Midbrain (tissue), 1 donor: Measurements from ENCODE around the gene PLEKHM3.

Source experiments
- DNase-seq: peaks from one replicate; lab custom pipeline; 2025; lab: John Stamatoyannopoulos, UW

Gene PLEKHM3, protein sequence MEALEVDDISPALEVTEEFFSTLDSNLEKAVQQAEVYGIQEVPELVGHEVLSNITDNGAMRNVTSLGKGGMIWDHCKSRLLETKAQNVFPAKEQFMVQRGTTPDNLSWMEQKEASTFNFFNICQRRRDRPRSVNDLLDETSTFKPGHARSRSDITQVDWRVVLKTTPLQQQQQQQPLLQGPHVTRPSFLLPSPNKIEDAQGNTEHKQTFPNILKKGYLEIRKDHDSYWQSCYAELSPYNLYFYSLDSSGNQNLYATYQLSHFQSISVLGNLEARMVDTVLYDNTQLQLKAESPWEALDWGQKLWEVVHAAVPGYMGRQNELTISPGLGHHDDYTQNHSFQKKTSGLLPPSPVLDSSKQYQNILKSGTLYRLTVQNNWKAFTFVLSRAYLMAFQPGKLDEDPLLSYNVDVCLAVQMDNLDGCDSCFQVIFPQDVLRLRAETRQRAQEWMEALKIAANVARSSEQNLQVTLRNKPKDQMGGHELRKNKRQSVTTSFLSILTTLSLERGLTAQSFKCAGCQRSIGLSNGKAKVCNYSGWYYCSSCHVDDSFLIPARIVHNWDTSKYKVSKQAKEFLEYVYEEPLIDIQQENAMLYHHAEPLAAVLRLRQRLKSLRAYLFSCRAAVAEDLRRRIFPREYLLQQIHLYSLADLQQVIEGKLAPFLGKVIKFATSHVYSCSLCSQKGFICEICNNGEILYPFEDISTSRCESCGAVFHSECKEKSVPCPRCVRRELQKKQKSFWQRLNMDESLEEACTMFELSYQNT

GRCh38 chr2:208025037-208025813, at the start of gene PLEKHM3:
TSS of gene PLEKHM3 (minus strand) at chr2:208025527. CDS start at chr2:208001639, 23,888 bp downstream.
- peak; percentile 89 for DNase-seq

DNA sequence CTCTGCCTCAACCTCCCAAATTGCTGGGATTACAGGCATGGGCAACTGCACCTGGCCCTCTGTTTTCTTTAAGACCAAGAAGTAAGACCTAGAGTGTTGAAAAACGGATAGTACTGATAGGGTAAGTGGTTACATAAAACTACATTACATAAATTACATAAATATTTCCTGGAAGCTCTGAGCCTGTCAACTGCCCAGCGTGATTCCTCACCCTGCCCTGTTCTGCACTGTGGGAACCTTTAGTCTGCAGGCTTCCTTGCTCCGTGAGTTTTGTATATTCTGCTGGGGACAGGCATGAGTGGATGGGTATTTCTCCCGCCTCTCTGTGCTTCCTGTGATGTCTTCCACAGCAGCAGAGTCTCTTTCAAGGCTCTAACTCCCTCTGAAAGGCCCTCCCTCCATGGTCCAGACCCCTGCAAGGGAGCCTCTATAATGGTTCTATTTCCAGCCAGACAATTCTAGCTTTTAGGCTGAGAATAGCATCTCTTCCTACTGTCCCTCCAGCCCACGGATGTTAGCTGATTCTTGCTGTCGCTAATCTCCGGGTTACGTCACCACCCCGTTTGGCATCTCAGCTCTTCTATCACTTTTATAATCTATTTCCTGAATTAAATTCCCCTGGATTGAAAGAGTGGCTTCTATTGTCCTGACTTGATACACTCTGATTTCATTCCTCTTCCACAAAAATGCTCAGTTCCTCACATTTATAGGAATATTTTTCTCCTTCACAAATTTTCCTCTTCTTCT, 49.5 kb upstream of the PLEKHM3 start:
- DNase-seq: no peak

- DNase-seq: peak; percentile 66
These were observed 47.0 kb upstream of the PLEKHM3 start for GRCh38 chr2:208072250-208072892.

GRCh38 chr2:208069186-208069585, 43.9 kb upstream of the PLEKHM3 start:
- no peak for DNase-seq

DNA sequence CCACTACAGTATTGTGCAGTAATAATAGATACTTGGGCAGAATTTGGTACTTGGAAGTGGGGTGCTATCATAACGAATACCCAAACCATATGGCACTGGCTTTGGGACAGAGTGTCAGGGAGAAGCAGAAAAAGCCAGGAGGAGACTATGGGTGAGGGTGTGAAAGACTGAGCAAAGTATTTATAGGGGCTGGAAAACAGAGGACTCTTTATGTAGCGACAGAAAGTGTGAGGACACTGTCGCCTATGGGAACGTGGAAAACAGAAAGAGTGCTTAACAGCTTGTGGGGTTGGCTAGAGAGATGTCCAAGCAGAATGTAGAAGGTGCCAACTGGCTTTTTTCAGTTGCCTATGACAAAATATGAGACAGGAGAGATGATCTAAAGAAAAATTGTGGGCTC, 40.7 kb upstream of the PLEKHM3 start:
- no peak for DNase-seq

- DNase-seq: no peak
These were observed 40.1 kb upstream of the PLEKHM3 start for GRCh38 chr2:208065476-208065875.

DNA sequence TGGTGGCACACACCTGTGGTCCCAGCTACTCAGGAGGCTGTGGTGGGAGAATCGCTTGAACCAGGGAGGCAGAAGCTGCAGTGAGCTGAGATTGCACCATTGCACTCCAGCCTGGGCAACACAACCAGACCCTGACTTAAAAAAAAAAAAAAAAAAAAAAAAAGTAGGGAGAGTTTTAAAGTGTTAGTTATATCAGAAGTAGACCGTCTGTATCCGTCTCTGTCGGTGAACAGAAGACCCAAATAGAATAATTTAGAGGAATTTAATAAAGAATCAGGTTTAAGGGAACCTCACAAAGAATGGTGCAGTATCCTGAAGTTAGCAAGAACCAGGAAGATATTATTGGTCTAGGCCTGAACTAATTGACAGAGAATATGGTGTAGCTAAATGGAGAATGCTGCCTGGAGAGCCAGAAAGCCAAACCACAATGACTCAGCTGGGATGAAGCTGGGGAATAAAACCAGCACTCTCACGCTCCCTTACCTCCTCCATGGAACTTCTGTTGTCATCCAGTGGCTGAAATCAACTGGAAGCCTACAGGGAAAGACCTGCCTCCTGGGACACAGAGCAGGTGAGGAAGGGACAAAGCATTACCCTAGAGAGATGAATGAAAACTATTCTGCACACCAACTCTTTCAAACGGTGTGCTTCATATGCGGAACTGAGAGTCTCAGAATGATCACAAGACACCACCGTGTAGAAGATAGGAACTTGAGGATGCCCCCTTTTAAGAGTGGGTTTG, 39.1 kb upstream of the PLEKHM3 start:
- DNase-seq: no peak

DNA sequence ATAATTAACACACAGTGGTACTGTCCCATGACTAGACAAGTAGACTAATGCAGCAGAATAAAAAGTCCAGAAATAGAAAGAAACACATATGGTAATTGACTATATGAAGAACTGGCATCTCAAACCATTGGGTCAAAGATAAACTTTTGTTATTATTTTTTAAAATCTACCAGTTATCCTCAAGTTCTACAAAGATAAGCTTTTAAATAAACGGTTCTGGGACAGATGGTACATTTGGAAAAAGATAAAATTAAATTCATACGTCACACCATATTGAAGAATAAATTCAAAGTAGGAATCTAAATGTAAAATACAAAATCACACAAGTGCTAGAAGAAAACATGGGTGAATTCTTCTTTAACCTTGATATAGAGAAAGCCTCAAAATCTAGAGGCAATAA, 37.6 kb upstream of the PLEKHM3 start:
- DNase-seq: no peak

DNA sequence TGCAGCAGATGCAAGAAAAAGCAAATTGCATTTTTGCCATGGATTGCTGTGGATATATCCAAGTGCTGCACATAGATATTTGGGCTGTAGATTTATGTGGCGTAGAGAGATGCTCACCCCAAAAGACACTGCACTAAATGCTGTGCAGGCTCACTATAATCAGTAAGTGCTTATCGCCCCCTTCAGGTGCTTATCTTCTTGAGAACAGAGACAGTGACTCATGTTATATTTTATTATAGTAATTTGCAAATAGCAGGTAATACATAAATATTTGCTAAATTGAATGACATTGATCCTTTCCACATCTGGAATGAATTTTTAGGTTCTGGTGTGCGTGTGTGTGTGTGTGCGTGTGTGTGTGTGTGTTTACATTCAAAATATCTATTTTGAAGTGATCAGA, 36.8 kb upstream of the PLEKHM3 start:
- no peak for DNase-seq

GRCh38 chr2:208057108-208057507, 31.8 kb upstream of the PLEKHM3 start:
- no peak for DNase-seq

DNA sequence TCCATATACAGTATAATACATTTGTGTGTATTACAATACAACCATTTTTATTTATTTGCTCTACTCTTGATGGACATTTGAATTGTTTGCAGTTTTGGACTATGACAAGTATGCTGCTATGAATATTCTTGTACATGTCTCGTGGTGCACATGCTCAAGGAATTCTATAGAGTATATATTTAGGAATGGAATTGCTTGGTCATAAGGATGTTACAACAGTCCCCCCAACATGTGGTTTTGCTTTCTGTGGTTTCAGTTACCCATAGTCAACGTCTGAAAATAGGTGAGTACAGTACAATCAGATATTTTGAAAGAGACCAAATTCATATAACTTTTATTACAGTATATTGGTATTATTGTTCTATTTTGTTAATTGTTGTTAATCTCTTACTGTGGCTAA, 24.1 kb upstream of the PLEKHM3 start:
- DNase-seq: no peak

GRCh38 chr2:208049006-208049405, 23.7 kb upstream of the PLEKHM3 start:
- no peak for DNase-seq

DNA sequence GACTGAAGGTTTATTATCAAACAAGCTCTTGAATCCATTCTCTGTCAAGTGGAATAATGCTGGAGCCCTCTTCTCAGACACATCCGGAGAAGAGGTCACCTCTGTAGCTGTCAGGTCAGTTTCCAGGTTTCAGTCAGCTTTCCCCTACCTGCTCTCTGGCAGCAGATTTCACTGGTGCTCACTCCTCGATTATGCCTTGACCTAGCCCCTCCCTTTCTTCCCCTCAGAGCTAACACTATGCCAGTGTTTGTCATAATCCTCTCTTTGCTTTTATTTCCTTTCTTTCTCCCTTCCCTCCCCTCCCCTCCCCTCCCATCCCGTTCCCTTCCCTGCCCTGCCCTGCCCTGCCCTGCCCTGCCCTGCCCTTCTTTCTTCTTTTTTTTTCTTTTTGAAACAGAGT, 22.5 kb upstream of the PLEKHM3 start:
- no peak for DNase-seq

DNA sequence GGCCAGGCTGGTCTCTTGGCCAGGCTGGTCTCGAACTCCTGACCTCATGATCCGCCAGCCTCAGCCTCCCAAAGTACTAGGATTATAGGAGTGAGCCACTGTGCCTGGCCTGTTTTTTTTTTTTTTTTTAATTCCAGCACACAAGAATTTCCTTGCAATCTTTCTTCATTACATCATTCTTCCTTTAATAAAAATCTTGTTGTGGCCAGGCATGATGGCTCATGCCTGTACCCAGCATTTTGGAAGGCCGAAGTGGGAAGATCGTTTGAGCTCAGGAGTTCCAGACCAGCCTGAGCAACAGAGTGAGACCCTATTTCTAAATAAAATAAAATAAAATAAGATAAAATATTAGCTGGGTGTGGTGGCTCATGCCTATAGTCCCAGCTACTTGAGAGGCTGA, 21.4 kb upstream of the PLEKHM3 start:
- no peak for DNase-seq

GRCh38 chr2:208042450-208042849, 17.1 kb upstream of the PLEKHM3 start:
- DNase-seq: no peak

GRCh38 chr2:208042041-208042440, 16.7 kb upstream of the PLEKHM3 start:
- DNase-seq: no peak

DNA sequence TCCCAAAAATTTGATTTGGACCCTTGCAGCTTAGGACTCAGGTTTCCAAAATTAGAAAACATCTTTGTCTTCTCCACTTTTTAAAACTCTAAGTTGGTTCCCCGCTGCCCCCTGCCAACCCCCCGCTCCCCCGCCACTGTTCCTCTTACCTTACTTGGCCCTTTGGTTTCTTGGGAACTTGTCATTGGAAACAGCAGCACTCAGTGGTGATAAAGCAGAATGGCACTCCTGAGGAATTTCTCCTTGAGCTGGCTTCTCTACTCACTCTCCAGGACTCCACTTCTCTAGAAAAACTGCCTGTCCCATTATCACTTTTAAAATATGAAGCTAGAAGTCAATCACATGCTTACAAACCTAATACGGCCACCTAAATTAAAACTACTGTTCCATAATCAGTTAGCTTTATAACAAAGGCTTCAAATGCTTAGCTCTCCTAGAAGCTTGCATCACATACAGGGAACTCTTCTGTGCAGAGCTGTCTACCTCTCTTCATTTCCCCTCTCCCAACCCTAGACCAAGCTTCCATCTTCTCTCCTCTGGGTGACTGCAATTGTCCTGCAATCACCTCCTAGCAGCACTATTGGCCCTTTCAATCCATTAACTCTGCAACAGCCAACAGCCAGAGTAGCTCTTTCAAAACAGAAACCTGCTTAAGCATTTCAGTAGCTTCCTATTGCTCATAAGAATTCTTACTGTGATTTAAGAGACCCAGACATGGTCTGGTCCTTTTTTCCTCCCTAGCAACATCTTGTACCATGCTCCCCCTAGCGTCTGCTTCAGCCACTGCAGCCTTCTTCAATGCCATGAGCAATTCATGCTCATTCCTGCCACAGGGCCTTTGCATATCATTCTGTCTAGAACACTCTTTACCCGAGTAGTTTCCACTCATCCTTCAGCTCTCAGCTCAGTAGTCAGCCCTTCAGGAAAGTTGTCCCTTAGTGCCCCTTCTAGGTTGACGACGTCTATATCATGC, 15.2 kb upstream of the PLEKHM3 start:
- DNase-seq: peak; percentile 54

DNA sequence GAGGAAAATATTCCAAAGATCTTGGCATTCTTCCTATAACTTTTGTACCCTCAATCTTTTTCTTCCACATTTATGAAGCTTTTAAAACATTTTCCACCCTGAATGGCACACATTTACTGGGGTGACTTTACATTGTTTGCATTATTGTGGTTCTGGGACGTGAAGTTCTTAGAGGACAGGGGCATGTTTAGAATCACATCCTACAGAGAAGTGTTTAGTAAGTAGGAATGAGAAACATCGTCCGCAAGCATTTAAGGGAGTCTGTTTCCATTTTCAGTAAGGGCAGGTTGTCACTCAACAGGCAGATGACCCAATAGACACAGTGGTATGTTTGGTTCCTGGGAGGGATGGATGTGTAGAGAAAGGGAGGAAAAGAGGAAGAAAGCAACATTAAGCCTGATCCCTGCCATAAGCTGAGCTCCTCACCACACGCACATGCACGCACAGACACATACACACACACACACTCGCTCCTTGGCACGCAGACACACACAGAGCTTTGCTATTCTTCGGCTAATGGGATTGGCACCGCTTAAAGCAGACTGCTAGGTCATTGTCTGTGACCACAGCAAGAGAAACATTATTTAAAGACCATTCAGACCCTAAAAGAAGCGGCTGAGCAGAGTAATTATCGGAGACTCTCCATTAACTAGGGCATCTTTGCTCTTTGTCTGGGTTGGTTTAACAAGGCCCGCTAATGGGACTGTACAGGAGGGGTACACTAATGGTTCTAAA, 14.2 kb upstream of the PLEKHM3 start:
- peak; percentile 4 for DNase-seq
